HEK293 (cell line): ENCODE data around the gene GNPTG.

Experiments used
- BCL11B ChIP-seq: fragments of 450-650 bp; formaldehyde crosslinking; IDR thresholded peaks from 2 replicates; pipeline ENCODE4 v1.5.1; 2016; ENCODE audit warnings: low read depth, missing biosample characterization, missing genetic modification characterization
- HOXD13 ChIP-seq: sonication (generic); formaldehyde crosslinking; IDR thresholded peaks from 2 replicates; pipeline ENCODE4 v1.8.0; 2022; ENCODE audit warnings: missing genetic modification reagents, borderline replicate concordance
- KLF16 ChIP-seq: fragments of 450-650 bp; formaldehyde crosslinking; IDR thresholded peaks from 2 replicates; pipeline ENCODE4 v1.5.1; 2017; ENCODE audit warnings: missing biosample characterization, missing genetic modification characterization
- MEIS1 ChIP-seq: sonication (generic); formaldehyde crosslinking; IDR thresholded peaks from 2 replicates; pipeline ENCODE4 v1.8.1; 2022; ENCODE audit warnings: missing genetic modification reagents, mild to moderate bottlenecking, borderline replicate concordance
- MZF1 ChIP-seq: fragments of 450-650 bp; formaldehyde crosslinking; IDR thresholded peaks from 2 replicates; pipeline ENCODE4 v1.5.1; 2017; ENCODE audit warnings: missing biosample characterization, missing genetic modification characterization, borderline replicate concordance
- PRDM1 ChIP-seq: fragments of 450-650 bp; formaldehyde crosslinking; IDR thresholded peaks from 2 replicates; pipeline ENCODE4; 2016; ENCODE audit warnings: missing biosample characterization, missing genetic modification characterization
- SETDB1 ChIP-seq: IDR thresholded peaks from one replicate; pipeline ENCODE4 v1.6.1; 2017; ENCODE audit warnings: mild to moderate bottlenecking, low read length, moderate library complexity, mixed read lengths; ENCODE audit not compliant: insufficient read length
- ZNF146 ChIP-seq: fragments of 450-650 bp; formaldehyde crosslinking; IDR thresholded peaks from 2 replicates; pipeline ENCODE4 v1.5.1; 2016; ENCODE audit warnings: missing biosample characterization, missing genetic modification characterization
- ZNF157 ChIP-seq: fragments of 450-650 bp; formaldehyde crosslinking; IDR thresholded peaks from 2 replicates; pipeline ENCODE4 v1.5.1; 2016; ENCODE audit warnings: missing biosample characterization, missing genetic modification characterization
- ZNF175 ChIP-seq: fragments of 450-650 bp; formaldehyde crosslinking; IDR thresholded peaks from 2 replicates; pipeline ENCODE4 v1.5.1; 2016; ENCODE audit warnings: missing biosample characterization, missing genetic modification characterization
- ZNF324 ChIP-seq: fragments of 450-650 bp; formaldehyde crosslinking; IDR thresholded peaks from 2 replicates; pipeline ENCODE4 v1.5.1; 2016; ENCODE audit warnings: missing biosample characterization, missing genetic modification characterization
- ZNF350 ChIP-seq: fragments of 450-650 bp; formaldehyde crosslinking; IDR thresholded peaks from 2 replicates; pipeline ENCODE4 v1.5.0; 2017; ENCODE audit warnings: missing biosample characterization, mild to moderate bottlenecking, missing genetic modification characterization
- ZNF48 ChIP-seq: fragments of 450-650 bp; formaldehyde crosslinking; IDR thresholded peaks from 2 replicates; pipeline ENCODE4 v1.5.1; 2016; ENCODE audit warnings: missing biosample characterization, missing genetic modification characterization
- ZNF548 ChIP-seq: fragments of 450-650 bp; formaldehyde crosslinking; IDR thresholded peaks from 2 replicates; pipeline ENCODE4 v1.5.1; 2016; ENCODE audit warnings: missing biosample characterization, missing genetic modification characterization
- ZNF626 ChIP-seq: fragments of 450-650 bp; sonication (Bioruptor Pico); formaldehyde crosslinking; IDR thresholded peaks from 2 replicates; pipeline ENCODE4 v1.5.1; 2018; ENCODE audit warnings: missing biosample characterization, missing genetic modification characterization, inconsistent platforms
- ZNF654 ChIP-seq: fragments of 450-650 bp; formaldehyde crosslinking; IDR thresholded peaks from 2 replicates; pipeline ENCODE4 v1.5.1; 2016; ENCODE audit warnings: low read depth, missing biosample characterization, missing genetic modification characterization
- ZNF658 ChIP-seq: fragments of 450-650 bp; formaldehyde crosslinking; IDR thresholded peaks from 2 replicates; pipeline ENCODE4; 2016; ENCODE audit warnings: missing biosample characterization, missing genetic modification characterization
- ZNF660 ChIP-seq: fragments of 450-650 bp; IDR thresholded peaks from 2 replicates; pipeline ENCODE4 v1.5.1; 2018; ENCODE audit warnings: missing biosample characterization, mild to moderate bottlenecking, missing genetic modification characterization
- ZNF677 ChIP-seq: fragments of 450-650 bp; IDR thresholded peaks from 2 replicates; pipeline ENCODE4 v1.5.0; 2018; ENCODE audit warnings: missing biosample characterization, mild to moderate bottlenecking, missing genetic modification characterization, moderate library complexity
- ZNF701 ChIP-seq: fragments of 450-650 bp; formaldehyde crosslinking; IDR thresholded peaks from 2 replicates; pipeline ENCODE4 v1.5.1; 2016; ENCODE audit warnings: missing biosample characterization, missing genetic modification characterization
- ZNF707 ChIP-seq: fragments of 450-650 bp; formaldehyde crosslinking; IDR thresholded peaks from 2 replicates; pipeline ENCODE4 v1.5.1; 2016; ENCODE audit warnings: missing biosample characterization, missing genetic modification characterization
- ZNF837 ChIP-seq: fragments of 450-650 bp; formaldehyde crosslinking; IDR thresholded peaks from 2 replicates; pipeline ENCODE4 v1.5.1; 2016; ENCODE audit warnings: missing biosample characterization, missing genetic modification characterization
- ZXDB ChIP-seq: fragments of 450-650 bp; formaldehyde crosslinking; IDR thresholded peaks from 2 replicates; pipeline ENCODE4 v1.5.1; 2016; ENCODE audit warnings: missing biosample characterization, missing genetic modification characterization
- TF ChIP-seq, protein P1 (sequence below): fragments of 450-650 bp; formaldehyde crosslinking; IDR thresholded peaks from 2 replicates; pipeline ENCODE4 v1.5.1; 2016; ENCODE audit warnings: missing biosample characterization, missing genetic modification characterization
- TF ChIP-seq, protein P2 (sequence below): fragments of 450-650 bp; formaldehyde crosslinking; IDR thresholded peaks from 2 replicates; pipeline ENCODE4; 2016; ENCODE audit warnings: missing biosample characterization, missing genetic modification characterization
- TF ChIP-seq, protein P3 (sequence below): fragments of 450-650 bp; formaldehyde crosslinking; IDR thresholded peaks from 2 replicates; pipeline ENCODE4 v1.5.1; 2016; ENCODE audit warnings: missing biosample characterization, missing genetic modification characterization
- TF ChIP-seq, protein P4 (sequence below): fragments of 450-650 bp; formaldehyde crosslinking; IDR thresholded peaks from 2 replicates; pipeline ENCODE4 v1.5.0; 2017; ENCODE audit warnings: missing biosample characterization, missing genetic modification characterization, borderline replicate concordance
- TF ChIP-seq, protein P5 (sequence below): fragments of 450-650 bp; formaldehyde crosslinking; IDR thresholded peaks from 2 replicates; pipeline ENCODE4 v1.5.1; 2016; ENCODE audit warnings: missing biosample characterization, missing genetic modification characterization
- TF ChIP-seq, protein P6 (sequence below): fragments of 450-650 bp; formaldehyde crosslinking; IDR thresholded peaks from 2 replicates; pipeline ENCODE4 v1.5.1; 2016; ENCODE audit warnings: missing biosample characterization, missing genetic modification characterization
- TF ChIP-seq, protein P7 (sequence below): fragments of 450-650 bp; formaldehyde crosslinking; IDR thresholded peaks from 2 replicates; pipeline ENCODE4 v1.5.1; 2016; ENCODE audit warnings: missing biosample characterization, missing genetic modification characterization

The GNPTG gene

DNA sequence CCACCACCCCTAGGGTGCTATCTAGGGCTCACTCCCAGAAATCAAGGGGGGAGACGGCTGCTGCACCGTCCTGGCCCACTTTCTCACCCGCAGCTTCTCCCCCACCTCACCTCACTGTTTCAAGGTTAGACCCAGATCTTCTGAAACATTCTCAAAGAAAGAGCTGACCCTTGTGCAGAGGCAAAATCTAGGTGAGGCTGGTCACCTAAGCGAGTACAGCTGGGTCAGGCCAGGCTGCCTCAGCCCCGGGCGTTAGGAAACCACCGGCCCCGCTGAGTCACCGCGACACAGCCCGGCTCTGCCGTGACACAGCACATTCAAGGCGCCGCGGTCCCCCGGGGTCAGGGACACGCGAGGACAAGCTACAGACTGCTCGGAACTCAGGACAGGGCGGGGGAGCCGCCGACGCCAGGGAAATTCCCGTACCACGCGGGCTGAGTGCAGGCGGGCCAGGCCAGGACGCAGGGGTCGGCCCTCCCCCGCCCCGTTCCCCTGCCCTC, 27.1 kb downstream of the GNPTG start (continued):
- TF ChIP-seq ZNF654 (tag by site-specific recombination) (no peak), MEIS1 (CRISPR knock-in tag) (no peak), ZNF677 (tag by site-specific recombination) (no peak), ZNF175 (tag by site-specific recombination) (no peak), ZNF707 (tag by site-specific recombination) (no peak), MZF1 (no peak), ZNF701 (tag by site-specific recombination) (no peak), SETDB1 (no peak), ZNF626 (tag by site-specific recombination) (no peak), PRDM1 (tag by site-specific recombination) (no peak), KLF16 (tag by site-specific recombination) (0 out of 2 replicates have a peak, but pooled peaks have one; percentile 8), ZNF658 (tag by site-specific recombination) (no peak), ZNF48 (tag by site-specific recombination) (no peak), ZNF548 (tag by site-specific recombination) (no peak), ZNF660 (tag by site-specific recombination) (no peak), HOXD13 (CRISPR knock-in tag) (no peak), ZNF146 (no peak), ZNF350 (tag by site-specific recombination) (no peak), BCL11B (tag by site-specific recombination) (peak; percentile 85; the same call in 1 of the 2 replicates), ZXDB (tag by site-specific recombination) (peak; percentile 78), ZNF157 (tag by site-specific recombination) (no peak), ZNF324 (peak; percentile 71; the same call in 1 of the 2 replicates), ZNF837 (tag by site-specific recombination) (0 out of 2 replicates have a peak, but pooled peaks have one; percentile 6)
- TF ChIP-seq, protein P1, sequence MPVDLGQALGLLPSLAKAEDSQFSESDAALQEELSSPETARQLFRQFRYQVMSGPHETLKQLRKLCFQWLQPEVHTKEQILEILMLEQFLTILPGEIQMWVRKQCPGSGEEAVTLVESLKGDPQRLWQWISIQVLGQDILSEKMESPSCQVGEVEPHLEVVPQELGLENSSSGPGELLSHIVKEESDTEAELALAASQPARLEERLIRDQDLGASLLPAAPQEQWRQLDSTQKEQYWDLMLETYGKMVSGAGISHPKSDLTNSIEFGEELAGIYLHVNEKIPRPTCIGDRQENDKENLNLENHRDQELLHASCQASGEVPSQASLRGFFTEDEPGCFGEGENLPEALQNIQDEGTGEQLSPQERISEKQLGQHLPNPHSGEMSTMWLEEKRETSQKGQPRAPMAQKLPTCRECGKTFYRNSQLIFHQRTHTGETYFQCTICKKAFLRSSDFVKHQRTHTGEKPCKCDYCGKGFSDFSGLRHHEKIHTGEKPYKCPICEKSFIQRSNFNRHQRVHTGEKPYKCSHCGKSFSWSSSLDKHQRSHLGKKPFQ (tag by site-specific recombination): no peak
- TF ChIP-seq, protein P2, sequence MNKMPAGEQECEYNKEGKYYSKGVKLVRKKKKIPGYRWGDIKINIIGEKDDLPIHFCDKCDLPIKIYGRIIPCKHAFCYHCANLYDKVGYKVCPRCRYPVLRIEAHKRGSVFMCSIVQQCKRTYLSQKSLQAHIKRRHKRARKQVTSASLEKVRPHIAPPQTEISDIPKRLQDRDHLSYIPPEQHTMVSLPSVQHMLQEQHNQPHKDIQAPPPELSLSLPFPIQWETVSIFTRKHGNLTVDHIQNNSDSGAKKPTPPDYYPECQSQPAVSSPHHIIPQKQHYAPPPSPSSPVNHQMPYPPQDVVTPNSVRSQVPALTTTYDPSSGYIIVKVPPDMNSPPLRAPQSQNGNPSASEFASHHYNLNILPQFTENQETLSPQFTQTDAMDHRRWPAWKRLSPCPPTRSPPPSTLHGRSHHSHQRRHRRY (tag by site-specific recombination): no peak
- TF ChIP-seq, protein P3, sequence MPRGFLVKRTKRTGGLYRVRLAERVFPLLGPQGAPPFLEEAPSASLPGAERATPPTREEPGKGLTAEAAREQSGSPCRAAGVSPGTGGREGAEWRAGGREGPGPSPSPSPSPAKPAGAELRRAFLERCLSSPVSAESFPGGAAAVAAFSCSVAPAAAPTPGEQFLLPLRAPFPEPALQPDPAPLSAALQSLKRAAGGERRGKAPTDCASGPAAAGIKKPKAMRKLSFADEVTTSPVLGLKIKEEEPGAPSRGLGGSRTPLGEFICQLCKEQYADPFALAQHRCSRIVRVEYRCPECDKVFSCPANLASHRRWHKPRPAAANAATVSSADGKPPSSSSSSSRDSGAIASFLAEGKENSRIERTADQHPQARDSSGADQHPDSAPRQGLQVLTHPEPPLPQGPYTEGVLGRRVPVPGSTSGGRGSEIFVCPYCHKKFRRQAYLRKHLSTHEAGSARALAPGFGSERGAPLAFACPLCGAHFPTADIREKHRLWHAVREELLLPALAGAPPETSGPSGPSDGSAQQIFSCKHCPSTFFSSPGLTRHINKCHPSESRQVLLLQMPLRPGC: 0 out of 2 replicates have a peak, but pooled peaks have one; percentile 48
- TF ChIP-seq, protein P4, sequence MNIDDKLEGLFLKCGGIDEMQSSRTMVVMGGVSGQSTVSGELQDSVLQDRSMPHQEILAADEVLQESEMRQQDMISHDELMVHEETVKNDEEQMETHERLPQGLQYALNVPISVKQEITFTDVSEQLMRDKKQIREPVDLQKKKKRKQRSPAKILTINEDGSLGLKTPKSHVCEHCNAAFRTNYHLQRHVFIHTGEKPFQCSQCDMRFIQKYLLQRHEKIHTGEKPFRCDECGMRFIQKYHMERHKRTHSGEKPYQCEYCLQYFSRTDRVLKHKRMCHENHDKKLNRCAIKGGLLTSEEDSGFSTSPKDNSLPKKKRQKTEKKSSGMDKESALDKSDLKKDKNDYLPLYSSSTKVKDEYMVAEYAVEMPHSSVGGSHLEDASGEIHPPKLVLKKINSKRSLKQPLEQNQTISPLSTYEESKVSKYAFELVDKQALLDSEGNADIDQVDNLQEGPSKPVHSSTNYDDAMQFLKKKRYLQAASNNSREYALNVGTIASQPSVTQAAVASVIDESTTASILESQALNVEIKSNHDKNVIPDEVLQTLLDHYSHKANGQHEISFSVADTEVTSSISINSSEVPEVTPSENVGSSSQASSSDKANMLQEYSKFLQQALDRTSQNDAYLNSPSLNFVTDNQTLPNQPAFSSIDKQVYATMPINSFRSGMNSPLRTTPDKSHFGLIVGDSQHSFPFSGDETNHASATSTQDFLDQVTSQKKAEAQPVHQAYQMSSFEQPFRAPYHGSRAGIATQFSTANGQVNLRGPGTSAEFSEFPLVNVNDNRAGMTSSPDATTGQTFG: no peak
- TF ChIP-seq, protein P5, sequence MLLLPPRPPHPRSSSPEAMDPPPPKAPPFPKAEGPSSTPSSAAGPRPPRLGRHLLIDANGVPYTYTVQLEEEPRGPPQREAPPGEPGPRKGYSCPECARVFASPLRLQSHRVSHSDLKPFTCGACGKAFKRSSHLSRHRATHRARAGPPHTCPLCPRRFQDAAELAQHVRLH (tag by site-specific recombination): no peak
- TF ChIP-seq, protein P6, sequence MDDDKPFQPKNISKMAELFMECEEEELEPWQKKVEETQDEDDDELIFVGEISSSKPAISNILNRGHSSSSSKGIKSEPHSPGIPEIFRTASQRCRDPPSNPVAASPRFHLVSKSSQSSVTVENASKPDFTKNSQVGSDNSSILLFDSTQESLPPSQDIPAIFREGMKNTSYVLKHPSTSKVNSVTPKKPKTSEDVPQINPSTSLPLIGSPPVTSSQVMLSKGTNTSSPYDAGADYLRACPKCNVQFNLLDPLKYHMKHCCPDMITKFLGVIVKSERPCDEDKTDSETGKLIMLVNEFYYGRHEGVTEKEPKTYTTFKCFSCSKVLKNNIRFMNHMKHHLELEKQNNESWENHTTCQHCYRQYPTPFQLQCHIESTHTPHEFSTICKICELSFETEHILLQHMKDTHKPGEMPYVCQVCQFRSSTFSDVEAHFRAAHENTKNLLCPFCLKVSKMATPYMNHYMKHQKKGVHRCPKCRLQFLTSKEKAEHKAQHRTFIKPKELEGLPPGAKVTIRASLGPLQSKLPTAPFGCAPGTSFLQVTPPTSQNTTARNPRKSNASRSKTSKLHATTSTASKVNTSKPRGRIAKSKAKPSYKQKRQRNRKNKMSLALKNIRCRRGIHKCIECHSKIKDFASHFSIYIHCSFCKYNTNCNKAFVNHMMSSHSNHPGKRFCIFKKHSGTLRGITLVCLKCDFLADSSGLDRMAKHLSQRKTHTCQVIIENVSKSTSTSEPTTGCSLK (tag by site-specific recombination): no peak
- TF ChIP-seq, protein P7, sequence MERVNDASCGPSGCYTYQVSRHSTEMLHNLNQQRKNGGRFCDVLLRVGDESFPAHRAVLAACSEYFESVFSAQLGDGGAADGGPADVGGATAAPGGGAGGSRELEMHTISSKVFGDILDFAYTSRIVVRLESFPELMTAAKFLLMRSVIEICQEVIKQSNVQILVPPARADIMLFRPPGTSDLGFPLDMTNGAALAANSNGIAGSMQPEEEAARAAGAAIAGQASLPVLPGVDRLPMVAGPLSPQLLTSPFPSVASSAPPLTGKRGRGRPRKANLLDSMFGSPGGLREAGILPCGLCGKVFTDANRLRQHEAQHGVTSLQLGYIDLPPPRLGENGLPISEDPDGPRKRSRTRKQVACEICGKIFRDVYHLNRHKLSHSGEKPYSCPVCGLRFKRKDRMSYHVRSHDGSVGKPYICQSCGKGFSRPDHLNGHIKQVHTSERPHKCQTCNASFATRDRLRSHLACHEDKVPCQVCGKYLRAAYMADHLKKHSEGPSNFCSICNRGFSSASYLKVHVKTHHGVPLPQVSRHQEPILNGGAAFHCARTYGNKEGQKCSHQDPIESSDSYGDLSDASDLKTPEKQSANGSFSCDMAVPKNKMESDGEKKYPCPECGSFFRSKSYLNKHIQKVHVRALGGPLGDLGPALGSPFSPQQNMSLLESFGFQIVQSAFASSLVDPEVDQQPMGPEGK (tag by site-specific recombination): peak; percentile 83
